Stimulated activated naive CD4-positive, alpha-beta T cell (primary cell): ENCODE data around the gene DHRS4L2.
A peak's percentile ranks its signal among the peaks of the same experiment; 100 is the strongest.
"Not testable (repeated sequence)": the region's sequence is repeated elsewhere in the genome, so short reads cannot be mapped to it uniquely, and the experiment has no call there.

ENCODE experiments used
- DNase-seq, 6 experiments: peaks; one replicate each; lab custom pipeline; 2025; lab: John Stamatoyannopoulos, UW

Gene DHRS4L2

GRCh38 chr14:23973178-23973577, 15.6 kb upstream of the DHRS4L2 start:
- not testable (repeated sequence) for DNase-seq

GRCh38 chr14:23974041-23974440, 14.7 kb upstream of the DHRS4L2 start:
- DNase-seq: not testable (repeated sequence)

GRCh38 chr14:23977208-23977607, 11.5 kb upstream of the DHRS4L2 start:
- DNase-seq: peak in 1 of 6 experiments; percentile 4

- DNase-seq: not testable (repeated sequence)
These were observed 6.5 kb upstream of the DHRS4L2 start for GRCh38 chr14:23981951-23982813.

GRCh38 chr14:23984891-23985602, 3.7 kb upstream of the DHRS4L2 start:
- DNase-seq: no peak

- not testable (repeated sequence) for DNase-seq
These were observed 514 bp upstream of the DHRS4L2 start for GRCh38 chr14:23988223-23988606.

GRCh38 chr14:23989734-23990445, 1.2 kb downstream of the DHRS4L2 start:
- not testable (repeated sequence) for DNase-seq

GRCh38 chr14:23990961-23991360, 2.2 kb downstream of the DHRS4L2 start:
- DNase-seq: not testable (repeated sequence)

GRCh38 chr14:23993042-23993441, 4.3 kb downstream of the DHRS4L2 start:
- DNase-seq: not testable (repeated sequence)

GRCh38 chr14:23996009-23996408, 7.3 kb downstream of the DHRS4L2 start:
- not testable (repeated sequence) for DNase-seq

GRCh38 chr14:23996825-23997224, 8.1 kb downstream of the DHRS4L2 start:
- not testable (repeated sequence) for DNase-seq

GRCh38 chr14:23999640-24000039, 10.9 kb downstream of the DHRS4L2 start:
- not testable (repeated sequence) for DNase-seq

GRCh38 chr14:24001078-24001477, 12.3 kb downstream of the DHRS4L2 start:
- DNase-seq: not testable (repeated sequence)

GRCh38 chr14:24001679-24002078, 12.9 kb downstream of the DHRS4L2 start:
- DNase-seq: not testable (repeated sequence)

GRCh38 chr14:24006471-24006816, 17.7 kb downstream of the DHRS4L2 start:
- DNase-seq: not testable (repeated sequence)

- DNase-seq: peak; percentile 38 to 83 (median 72)
These were observed 18.3 kb downstream of the DHRS4L2 start for GRCh38 chr14:24006817-24007652.

GRCh38 chr14:24011051-24011450, 22.3 kb downstream of the DHRS4L2 start:
- no peak for DNase-seq

- not testable (repeated sequence) for DNase-seq
These were observed 24.1 kb downstream of the DHRS4L2 start for GRCh38 chr14:24012726-24013273.

- peak; percentile 8 to 77 (median 30) for DNase-seq
These were observed 25.2 kb downstream of the DHRS4L2 start for GRCh38 chr14:24013654-24014514.

- not testable (repeated sequence) for DNase-seq
These were observed 27.0 kb downstream of the DHRS4L2 start for GRCh38 chr14:24015745-24016144.
